ENCODE measurements around the gene PITX2.

Gene PITX2

GRCh38 chr4:110602061-110602460, 20.8 kb downstream of the PITX2 start:
- no peak for ATAC-seq (ENCODE audit: low read depth)
- no peak for DNase-seq (ENCODE audit: low spot score)
- no peak for TF ChIP-seq CTCF (IDR thresholded peaks at IDR 0.05; ENCODE audit: poor library complexity, severe bottlenecking)
- H3K4me1 ChIP-seq (ENCODE audit: insufficient read depth, poor library complexity, severe bottlenecking), result no peaks in the 10 kb centered on the region
- no peak overlapping the region for H3K27ac ChIP-seq (ENCODE audit: poor library complexity, severe bottlenecking)
- peaks cover 9% of the 10 kb centered on the region for H3K27me3 ChIP-seq (ENCODE audit: insufficient read depth, poor library complexity, severe bottlenecking)
- H3K9me3 ChIP-seq (ENCODE audit: severe bottlenecking), result no peaks in the 10 kb centered on the region
- no peaks in the 10 kb centered on the region for H3K36me3 ChIP-seq (ENCODE audit: low read depth)
- no peak overlapping the region for H3K4me3 ChIP-seq (ENCODE audit: severe bottlenecking)

GRCh38 chr4:110597582-110597981, 25.3 kb downstream of the PITX2 start:
- Histone ChIP-seq H3K36me3 (ENCODE audit: low read depth) (no peaks in the 10 kb centered on the region), H3K27me3 (ENCODE audit: insufficient read depth, poor library complexity, severe bottlenecking) (no peaks in the 10 kb centered on the region), H3K4me3 (ENCODE audit: severe bottlenecking) (no peak overlapping the region), H3K9me3 (ENCODE audit: severe bottlenecking) (no peaks in the 10 kb centered on the region), H3K27ac (ENCODE audit: poor library complexity, severe bottlenecking) (no peak overlapping the region), H3K4me1 (ENCODE audit: insufficient read depth, poor library complexity, severe bottlenecking) (no peaks in the 10 kb centered on the region)
- DNase-seq (ENCODE audit: low spot score) (no peak), ATAC-seq (ENCODE audit: low read depth) (no peak)
- TF ChIP-seq CTCF (IDR thresholded peaks at IDR 0.05; ENCODE audit: poor library complexity, severe bottlenecking), result no peak

DNA sequence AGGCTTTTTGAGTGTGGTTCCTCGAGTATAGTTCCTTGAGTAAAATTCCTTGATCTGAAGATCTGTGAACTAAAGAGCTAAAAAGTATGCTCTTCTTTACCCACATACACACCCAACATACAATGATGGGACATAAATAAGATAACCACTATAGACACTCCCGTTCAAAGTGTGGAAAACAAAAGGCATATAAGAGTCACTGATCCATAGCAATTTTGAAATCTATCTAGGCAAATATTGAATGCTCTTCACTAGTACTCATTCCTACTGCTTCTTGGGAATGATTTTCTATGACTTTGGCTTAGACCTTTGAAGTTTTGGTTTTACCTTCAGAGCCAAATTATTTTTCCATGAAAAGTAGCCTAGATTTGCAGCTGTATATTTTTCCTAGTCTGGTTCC, 26.4 kb downstream of the PITX2 start:
- no peak overlapping the region for H3K27ac ChIP-seq (ENCODE audit: poor library complexity, severe bottlenecking)
- ATAC-seq (ENCODE audit: low read depth) (no peak), DNase-seq (ENCODE audit: low spot score) (no peak)
- no peaks in the 10 kb centered on the region for H3K9me3 ChIP-seq (ENCODE audit: severe bottlenecking)
- H3K4me3 ChIP-seq (ENCODE audit: severe bottlenecking), result no peak overlapping the region
- no peaks in the 10 kb centered on the region for H3K36me3 ChIP-seq (ENCODE audit: low read depth)
- H3K27me3 ChIP-seq (ENCODE audit: insufficient read depth, poor library complexity, severe bottlenecking), result no peaks in the 10 kb centered on the region
- no peak for TF ChIP-seq CTCF (IDR thresholded peaks at IDR 0.05; ENCODE audit: poor library complexity, severe bottlenecking)
- H3K4me1 ChIP-seq (ENCODE audit: insufficient read depth, poor library complexity, severe bottlenecking), result no peaks in the 10 kb centered on the region

DNA sequence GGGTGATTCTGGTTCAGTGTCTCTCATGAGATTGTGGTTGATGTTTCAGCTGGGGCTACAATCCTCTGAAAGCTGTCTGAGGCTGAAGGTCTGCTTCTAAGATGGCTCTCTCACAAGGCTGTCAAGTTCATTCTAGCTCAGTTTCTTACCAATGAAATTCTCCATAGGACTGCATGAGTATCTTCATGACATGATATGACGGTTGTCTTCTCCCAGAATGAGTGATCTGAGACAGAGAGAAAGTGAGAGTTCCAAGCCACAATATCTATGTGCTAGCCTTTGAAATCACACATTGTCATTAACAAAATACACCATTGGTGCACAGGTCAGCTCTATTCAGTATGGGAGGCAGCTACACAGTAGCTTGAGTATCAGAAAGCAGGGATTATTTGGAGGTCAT, 27.3 kb downstream of the PITX2 start:
- no peaks in the 10 kb centered on the region for H3K27me3 ChIP-seq (ENCODE audit: insufficient read depth, poor library complexity, severe bottlenecking)
- no peak overlapping the region for H3K4me3 ChIP-seq (ENCODE audit: severe bottlenecking)
- no peaks in the 10 kb centered on the region for H3K9me3 ChIP-seq (ENCODE audit: severe bottlenecking)
- no peaks in the 10 kb centered on the region for H3K4me1 ChIP-seq (ENCODE audit: insufficient read depth, poor library complexity, severe bottlenecking)
- H3K27ac ChIP-seq (ENCODE audit: poor library complexity, severe bottlenecking), result no peak overlapping the region
- H3K36me3 ChIP-seq (ENCODE audit: low read depth), result no peaks in the 10 kb centered on the region
- TF ChIP-seq CTCF (IDR thresholded peaks at IDR 0.05; ENCODE audit: poor library complexity, severe bottlenecking), result no peak
- no peak for DNase-seq (ENCODE audit: low spot score)
- ATAC-seq (ENCODE audit: low read depth), result no peak

GRCh38 chr4:110589297-110589696, 33.6 kb downstream of the PITX2 start:
- no peaks in the 10 kb centered on the region for H3K27me3 ChIP-seq (ENCODE audit: insufficient read depth, poor library complexity, severe bottlenecking)
- H3K36me3 ChIP-seq (ENCODE audit: low read depth), result no peaks in the 10 kb centered on the region
- H3K4me3 ChIP-seq (ENCODE audit: severe bottlenecking), result no peak overlapping the region
- H3K9me3 ChIP-seq (ENCODE audit: severe bottlenecking), result no peaks in the 10 kb centered on the region
- ATAC-seq (ENCODE audit: low read depth), result no peak; the same call in 2 of the 3 replicates
- peak; percentile 55 for TF ChIP-seq CTCF (IDR thresholded peaks at IDR 0.05; ENCODE audit: poor library complexity, severe bottlenecking)
- DNase-seq (ENCODE audit: low spot score), result no peak
- no peak overlapping the region for H3K27ac ChIP-seq (ENCODE audit: poor library complexity, severe bottlenecking)
- H3K4me1 ChIP-seq (ENCODE audit: insufficient read depth, poor library complexity, severe bottlenecking), result no peaks in the 10 kb centered on the region

All from RWPE2 (cell line).